ENCODE measurements around the gene PEX5L. TPM values are rescaled to one million over a fixed set of nuclear protein-coding genes. Genes with fewer than 3 reads are reported as not detected.

PEX5L gene
- total RNA-seq, 1 donor from 2014 or later: under 0.01 TPM

GRCh38 chr3:179895330-179895729 is 141.4 kb downstream of the PEX5L start:
- TF ChIP-seq CTCF (IDR thresholded peaks at IDR 0.05; ENCODE audit: insufficient read depth, low read length, severe bottlenecking): no peak
- FAIRE-seq (no peak), DNase-seq (ENCODE audit: low read depth) (no peak)
- Histone ChIP-seq H3K27me3 (ENCODE audit: control insufficient read depth, insufficient read depth, low read length) (no peaks in the 10 kb centered on the region), H3K4me3 (ENCODE audit: low read depth, low read length) (no peak overlapping the region), H3K36me3 (ENCODE audit: control insufficient read depth, insufficient read depth, low read length) (no peaks in the 10 kb centered on the region)

- DNase-seq (ENCODE audit: low read depth): no peak
- Histone ChIP-seq H3K36me3 (ENCODE audit: control insufficient read depth, insufficient read depth, low read length) (no peaks in the 10 kb centered on the region), H3K27me3 (ENCODE audit: control insufficient read depth, insufficient read depth, low read length) (no peaks in the 10 kb centered on the region), H3K4me3 (ENCODE audit: low read depth, low read length) (no peak overlapping the region)
- no peak for TF ChIP-seq CTCF (IDR thresholded peaks at IDR 0.05; ENCODE audit: insufficient read depth, low read length, severe bottlenecking)
- no peak for FAIRE-seq
These were observed 149.3 kb downstream of the PEX5L start for GRCh38 chr3:179887295-179887943.

GRCh38 chr3:179885950-179886349 is 150.8 kb downstream of the PEX5L start:
- FAIRE-seq (no peak), DNase-seq (ENCODE audit: low read depth) (no peak)
- Histone ChIP-seq H3K27me3 (ENCODE audit: control insufficient read depth, insufficient read depth, low read length) (no peaks in the 10 kb centered on the region), H3K4me3 (ENCODE audit: low read depth, low read length) (no peak overlapping the region), H3K36me3 (ENCODE audit: control insufficient read depth, insufficient read depth, low read length) (no peaks in the 10 kb centered on the region)
- TF ChIP-seq CTCF (IDR thresholded peaks at IDR 0.05; ENCODE audit: insufficient read depth, low read length, severe bottlenecking): no peak

GRCh38 chr3:179884136-179884535 is 152.6 kb downstream of the PEX5L start:
- no peak for DNase-seq (ENCODE audit: low read depth)
- H3K36me3 ChIP-seq (ENCODE audit: control insufficient read depth, insufficient read depth, low read length): no peaks in the 10 kb centered on the region
- no peak for FAIRE-seq
- no peaks in the 10 kb centered on the region for H3K27me3 ChIP-seq (ENCODE audit: control insufficient read depth, insufficient read depth, low read length)
- H3K4me3 ChIP-seq (ENCODE audit: low read depth, low read length): no peak overlapping the region
- TF ChIP-seq CTCF (IDR thresholded peaks at IDR 0.05; ENCODE audit: insufficient read depth, low read length, severe bottlenecking): no peak

GRCh38 chr3:179882292-179882691 is 154.4 kb downstream of the PEX5L start:
- H3K36me3 ChIP-seq (ENCODE audit: control insufficient read depth, insufficient read depth, low read length): no peaks in the 10 kb centered on the region
- H3K27me3 ChIP-seq (ENCODE audit: control insufficient read depth, insufficient read depth, low read length): no peaks in the 10 kb centered on the region
- DNase-seq (ENCODE audit: low read depth): no peak
- FAIRE-seq: no peak
- no peak overlapping the region for H3K4me3 ChIP-seq (ENCODE audit: low read depth, low read length)
- no peak for TF ChIP-seq CTCF (IDR thresholded peaks at IDR 0.05; ENCODE audit: insufficient read depth, low read length, severe bottlenecking)

GRCh38 chr3:179881791-179882190 is 154.9 kb downstream of the PEX5L start:
- H3K36me3 ChIP-seq (ENCODE audit: control insufficient read depth, insufficient read depth, low read length): no peaks in the 10 kb centered on the region
- FAIRE-seq (no peak), DNase-seq (ENCODE audit: low read depth) (no peak)
- H3K4me3 ChIP-seq (ENCODE audit: low read depth, low read length): no peak overlapping the region
- H3K27me3 ChIP-seq (ENCODE audit: control insufficient read depth, insufficient read depth, low read length): no peaks in the 10 kb centered on the region
- no peak for TF ChIP-seq CTCF (IDR thresholded peaks at IDR 0.05; ENCODE audit: insufficient read depth, low read length, severe bottlenecking)

Measured in bronchial epithelial cell (primary cell).